Measurements from ENCODE around the gene TMEM123. TPM values are rescaled to one million over a fixed set of nuclear protein-coding genes. Genes with fewer than 3 reads are reported as not detected.

TMEM123 gene
- total RNA-seq, 2 experiments from 2014 or later: 288 to 307 TPM

DNA sequence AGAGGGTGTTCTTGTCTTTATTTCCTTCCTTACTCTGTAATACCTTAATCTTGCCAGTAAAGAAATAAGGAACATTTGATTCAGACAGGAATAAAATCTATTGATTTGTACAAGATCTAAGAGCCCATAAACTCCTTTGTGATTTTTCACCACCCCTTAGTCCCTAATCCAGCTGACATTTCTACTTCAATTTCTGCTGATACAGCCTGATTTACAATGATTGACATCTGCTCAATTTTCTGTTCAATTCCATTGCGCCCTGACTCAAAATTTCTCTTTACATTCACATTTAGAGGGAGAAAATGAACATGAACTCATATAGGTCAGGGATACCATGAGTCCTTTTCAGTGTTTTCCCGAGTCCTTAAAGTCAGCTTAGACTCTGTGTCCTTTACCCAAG lies 27.2 kb upstream of the TMEM123 start:
- no peaks in the 10 kb centered on the region for H3K36me3 Mint-ChIP-seq (ENCODE audit: low read depth)
- CTCF ChIA-PET: interaction anchor here (1.0 to 1.7 kb wide), 2 partner anchors 12 to 89 kb away, joined by 3 to 5 read pairs; no protein-coding TSS in a partner anchor
- no peak overlapping the region for H3K27ac ChIP-seq (ENCODE audit: low read depth in 1 of 2, low read length in 2 of 2)
- ATAC-seq (ENCODE audit: poor library complexity) (no peak), DNase-seq (no peak)
- no peak overlapping the region for H3K4me3 Mint-ChIP-seq
- POLR2A ChIA-PET: interaction anchor here (1.2 kb wide), 1 partner anchor 27 kb away, joined by 3 read pairs; the partner anchor contains the start of gene TMEM123
- H3K9me3 ChIP-seq (ENCODE audit: control insufficient read depth in 1 of 2, insufficient read depth in 1 of 2, low read length in 2 of 2): no peaks in the 10 kb centered on the region
- no peak overlapping the region for H3K4me3 ChIP-seq (ENCODE audit: low read length)
- no peaks in the 10 kb centered on the region for H3K36me3 ChIP-seq (ENCODE audit: insufficient read depth, low read length)
- TF ChIP-seq, protein P1, sequence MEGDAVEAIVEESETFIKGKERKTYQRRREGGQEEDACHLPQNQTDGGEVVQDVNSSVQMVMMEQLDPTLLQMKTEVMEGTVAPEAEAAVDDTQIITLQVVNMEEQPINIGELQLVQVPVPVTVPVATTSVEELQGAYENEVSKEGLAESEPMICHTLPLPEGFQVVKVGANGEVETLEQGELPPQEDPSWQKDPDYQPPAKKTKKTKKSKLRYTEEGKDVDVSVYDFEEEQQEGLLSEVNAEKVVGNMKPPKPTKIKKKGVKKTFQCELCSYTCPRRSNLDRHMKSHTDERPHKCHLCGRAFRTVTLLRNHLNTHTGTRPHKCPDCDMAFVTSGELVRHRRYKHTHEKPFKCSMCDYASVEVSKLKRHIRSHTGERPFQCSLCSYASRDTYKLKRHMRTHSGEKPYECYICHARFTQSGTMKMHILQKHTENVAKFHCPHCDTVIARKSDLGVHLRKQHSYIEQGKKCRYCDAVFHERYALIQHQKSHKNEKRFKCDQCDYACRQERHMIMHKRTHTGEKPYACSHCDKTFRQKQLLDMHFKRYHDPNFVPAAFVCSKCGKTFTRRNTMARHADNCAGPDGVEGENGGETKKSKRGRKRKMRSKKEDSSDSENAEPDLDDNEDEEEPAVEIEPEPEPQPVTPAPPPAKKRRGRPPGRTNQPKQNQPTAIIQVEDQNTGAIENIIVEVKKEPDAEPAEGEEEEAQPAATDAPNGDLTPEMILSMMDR (IDR thresholded peaks at IDR 0.05): no peak
- no peaks in the 10 kb centered on the region for H3K27me3 Mint-ChIP-seq
- no peaks in the 10 kb centered on the region for H3K9me3 Mint-ChIP-seq
- intact Hi-C loops (cut with DNase I, micrococcal nuclease): no loop called here
- H3K4me1 ChIP-seq (ENCODE audit: insufficient read depth, low read length): peaks cover 13% of the 10 kb centered on the region
- H3K4me1 Mint-ChIP-seq (ENCODE audit: low read depth): peaks cover 39% of the 10 kb centered on the region
- no peak overlapping the region for H3K27ac Mint-ChIP-seq
- H3K27me3 ChIP-seq (ENCODE audit: control insufficient read depth in 1 of 2, insufficient read depth in 2 of 2, low read length in 2 of 2): no peaks in the 10 kb centered on the region

DNA sequence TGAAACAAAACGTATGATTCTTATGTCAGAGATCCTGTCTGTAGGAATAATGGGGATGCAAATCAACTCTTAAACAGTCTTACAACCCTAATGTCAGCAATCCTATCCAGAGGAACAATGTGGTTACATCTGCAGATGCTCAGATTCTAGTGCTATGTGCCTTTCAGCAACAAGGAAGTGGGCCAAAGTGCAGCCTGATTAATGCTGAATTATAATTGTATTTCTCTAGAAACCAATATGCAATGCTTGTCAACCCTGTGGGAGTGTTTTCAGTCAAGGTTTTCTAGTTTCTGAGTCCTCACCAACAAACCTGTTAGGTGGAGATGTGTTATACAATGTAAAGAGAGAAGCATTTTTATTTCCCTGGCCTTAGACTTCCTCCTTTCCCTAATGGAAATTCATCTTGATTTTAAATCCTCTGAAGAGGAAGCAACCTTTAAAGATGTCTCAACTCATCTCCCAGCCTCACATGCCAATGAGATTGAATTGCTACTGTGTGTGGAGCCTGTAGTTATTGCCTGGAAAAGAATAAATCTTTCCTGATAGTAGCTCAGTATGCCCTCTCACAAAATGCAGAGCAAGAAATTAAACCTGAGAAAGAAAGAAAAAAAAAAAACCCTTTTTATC lies 26.2 kb upstream of the TMEM123 start:
- Histone ChIP-seq H3K36me3 (ENCODE audit: insufficient read depth, low read length) (no peaks in the 10 kb centered on the region), H3K27ac (ENCODE audit: low read depth in 1 of 2, low read length in 2 of 2) (no peak overlapping the region), H3K27me3 (ENCODE audit: control insufficient read depth in 1 of 2, insufficient read depth in 2 of 2, low read length in 2 of 2) (no peaks in the 10 kb centered on the region), H3K4me1 (ENCODE audit: insufficient read depth, low read length) (peaks cover 22% of the 10 kb centered on the region), H3K9me3 (ENCODE audit: control insufficient read depth in 1 of 2, insufficient read depth in 1 of 2, low read length in 2 of 2) (no peaks in the 10 kb centered on the region), H3K4me3 (ENCODE audit: low read length) (no peak overlapping the region)
- TF ChIP-seq, protein P1 (IDR thresholded peaks at IDR 0.05): no peak
- no peaks in the 10 kb centered on the region for H3K27me3 Mint-ChIP-seq
- H3K4me1 Mint-ChIP-seq (ENCODE audit: low read depth): peaks cover 49% of the 10 kb centered on the region
- H3K4me3 Mint-ChIP-seq: no peak overlapping the region
- no peaks in the 10 kb centered on the region for H3K9me3 Mint-ChIP-seq
- no peaks in the 10 kb centered on the region for H3K36me3 Mint-ChIP-seq (ENCODE audit: low read depth)
- ChIA-PET CTCF (interaction anchor here (1.7 kb wide), 1 partner anchor 88 kb away, joined by 5 read pairs; no protein-coding TSS in a partner anchor), POLR2A (interaction anchor here (1.2 to 3.3 kb wide), 2 partner anchors 25 to 26 kb away, joined by 3 to 11 read pairs; partner anchors contain the start of gene TMEM123)
- intact Hi-C loops (cut with DNase I, micrococcal nuclease): no loop called here
- peak overlapping the region; percentile 8 for H3K27ac Mint-ChIP-seq
- ATAC-seq (ENCODE audit: poor library complexity) (no peak), DNase-seq (no peak)

DNA sequence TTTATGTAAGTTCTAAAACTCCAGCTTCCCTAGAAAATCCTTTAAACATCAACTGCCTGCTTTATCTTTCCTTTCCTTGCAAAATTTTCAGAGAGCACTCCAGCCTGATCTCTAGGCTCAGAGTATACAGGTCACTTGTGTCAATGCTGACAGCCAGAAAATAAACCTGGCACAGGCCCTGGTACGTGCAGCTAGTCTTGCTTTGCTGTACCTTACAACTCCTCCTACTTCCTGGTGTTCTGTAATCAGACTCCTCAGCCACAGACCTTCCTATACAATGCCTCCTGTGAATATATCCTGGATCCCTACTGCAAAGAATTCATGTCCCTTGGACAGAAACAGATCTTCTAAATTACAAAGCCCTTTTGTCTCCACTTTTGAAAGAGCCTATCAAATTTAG lies 24.2 kb upstream of the TMEM123 start:
- ChIA-PET POLR2A (interaction anchor here (0.6 to 3.3 kb wide), 4 partner anchors 10 to 25 kb away, joined by 3 to 11 read pairs (median 6); partner anchors contain the start of gene TMEM123), CTCF (interaction anchor here (2.7 kb wide), 1 partner anchor 25 kb away, joined by 8 read pairs; no protein-coding TSS in a partner anchor)
- Mint-ChIP-seq H3K36me3 (ENCODE audit: low read depth) (no peaks in the 10 kb centered on the region), H3K27me3 (no peaks in the 10 kb centered on the region), H3K9me3 (no peaks in the 10 kb centered on the region), H3K4me1 (ENCODE audit: low read depth) (peaks cover 68% of the 10 kb centered on the region), H3K4me3 (peak overlapping the region; percentile 69), H3K27ac (peak overlapping the region; percentile 77)
- peaks cover 38% of the 10 kb centered on the region for H3K4me1 ChIP-seq (ENCODE audit: insufficient read depth, low read length)
- no peaks in the 10 kb centered on the region for H3K36me3 ChIP-seq (ENCODE audit: insufficient read depth, low read length)
- H3K27ac ChIP-seq (ENCODE audit: low read depth in 1 of 2, low read length in 2 of 2): no peak overlapping the region
- H3K4me3 ChIP-seq (ENCODE audit: low read length): no peak overlapping the region
- TF ChIP-seq, protein P1 (IDR thresholded peaks at IDR 0.05): no peak
- no peaks in the 10 kb centered on the region for H3K27me3 ChIP-seq (ENCODE audit: control insufficient read depth in 1 of 2, insufficient read depth in 2 of 2, low read length in 2 of 2)
- intact Hi-C loops (cut with DNase I, micrococcal nuclease): loop anchor here in 1 of 2 experiments (1.0 kb wide), 1 partner anchor 24 kb away; no protein-coding TSS in a partner anchor
- H3K9me3 ChIP-seq (ENCODE audit: control insufficient read depth in 1 of 2, insufficient read depth in 1 of 2, low read length in 2 of 2): no peaks in the 10 kb centered on the region
- DNase-seq (peak in 10 of 14 experiments; percentile 12 to 61 (median 26)), ATAC-seq (ENCODE audit: poor library complexity) (peak; percentile 90)
